HG03045 (cell line): ENCODE measurements around the gene PITPNB.

Source experiments
- ATAC-seq: cut with Tn5 transposase; IDR thresholded peaks from one replicate; pipeline ENCODE4 v1.9.1; 2021; ENCODE audit warnings: mild to moderate bottlenecking, moderate library complexity; ENCODE audit not compliant: unreplicated experiment

Gene PITPNB

GRCh38 chr22:27863001-27863400 is 56.1 kb downstream of the PITPNB start:
- ATAC-seq = no peak

GRCh38 chr22:27859336-27859735 is 59.7 kb downstream of the PITPNB start:
- ATAC-seq = no peak

DNA sequence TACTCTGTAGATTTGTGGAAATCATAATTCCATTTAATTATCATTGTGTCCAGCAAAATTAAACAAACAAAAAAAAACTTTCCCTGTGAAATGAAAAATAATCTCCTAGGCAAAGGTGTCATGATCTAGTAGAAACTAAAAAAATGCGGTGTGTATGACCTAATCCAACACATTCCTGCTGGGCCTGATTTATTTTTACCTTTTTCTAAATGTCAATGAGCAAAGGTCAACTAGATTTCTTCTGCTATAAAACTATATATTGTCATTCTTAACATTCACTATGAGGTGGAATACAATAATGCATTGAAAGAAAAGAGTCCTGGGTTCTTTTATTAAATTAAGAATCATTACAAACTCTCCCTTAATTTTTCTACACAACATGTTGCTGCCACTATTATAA is 60.4 kb downstream of the PITPNB start:
- ATAC-seq = no peak

DNA sequence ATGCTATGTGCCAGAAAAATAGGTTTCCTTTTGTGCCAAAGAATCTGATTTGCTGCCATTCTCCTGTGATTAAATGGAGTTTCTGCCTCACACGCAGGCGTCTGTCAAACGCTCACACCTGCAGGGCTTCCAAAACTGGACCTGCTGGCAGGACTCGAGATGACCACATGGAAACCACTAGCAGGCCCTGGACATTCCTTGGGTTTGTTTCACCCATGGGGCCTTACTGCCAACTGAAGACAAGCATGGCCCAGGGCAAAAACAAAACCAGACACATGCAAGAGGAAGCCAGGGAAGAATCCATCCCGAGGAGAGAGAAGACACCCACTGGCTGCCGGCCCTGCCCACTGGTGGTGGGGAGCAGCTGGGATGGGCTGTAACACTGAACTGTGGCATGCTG is 61.6 kb downstream of the PITPNB start:
- no peak for ATAC-seq

GRCh38 chr22:27856386-27856785 is 62.7 kb downstream of the PITPNB start:
- ATAC-seq = no peak

DNA sequence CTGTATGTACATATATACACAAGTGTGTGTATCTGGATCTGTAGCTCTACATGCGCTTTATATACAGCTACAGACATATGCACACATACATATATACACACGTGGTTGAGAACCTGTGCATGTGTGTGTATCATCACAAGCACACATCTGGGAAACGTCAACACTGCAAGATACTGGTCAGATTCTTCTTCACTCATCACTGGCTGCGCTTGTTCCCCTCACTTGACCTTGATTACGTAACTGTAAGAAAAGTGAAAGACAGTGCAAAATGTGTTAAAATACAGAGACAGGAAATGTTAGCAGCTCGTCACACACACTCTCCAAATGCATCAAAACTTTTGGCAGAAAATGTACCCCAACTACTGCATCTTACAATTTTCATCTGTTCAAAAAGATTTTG is 65.6 kb downstream of the PITPNB start:
- no peak for ATAC-seq

DNA sequence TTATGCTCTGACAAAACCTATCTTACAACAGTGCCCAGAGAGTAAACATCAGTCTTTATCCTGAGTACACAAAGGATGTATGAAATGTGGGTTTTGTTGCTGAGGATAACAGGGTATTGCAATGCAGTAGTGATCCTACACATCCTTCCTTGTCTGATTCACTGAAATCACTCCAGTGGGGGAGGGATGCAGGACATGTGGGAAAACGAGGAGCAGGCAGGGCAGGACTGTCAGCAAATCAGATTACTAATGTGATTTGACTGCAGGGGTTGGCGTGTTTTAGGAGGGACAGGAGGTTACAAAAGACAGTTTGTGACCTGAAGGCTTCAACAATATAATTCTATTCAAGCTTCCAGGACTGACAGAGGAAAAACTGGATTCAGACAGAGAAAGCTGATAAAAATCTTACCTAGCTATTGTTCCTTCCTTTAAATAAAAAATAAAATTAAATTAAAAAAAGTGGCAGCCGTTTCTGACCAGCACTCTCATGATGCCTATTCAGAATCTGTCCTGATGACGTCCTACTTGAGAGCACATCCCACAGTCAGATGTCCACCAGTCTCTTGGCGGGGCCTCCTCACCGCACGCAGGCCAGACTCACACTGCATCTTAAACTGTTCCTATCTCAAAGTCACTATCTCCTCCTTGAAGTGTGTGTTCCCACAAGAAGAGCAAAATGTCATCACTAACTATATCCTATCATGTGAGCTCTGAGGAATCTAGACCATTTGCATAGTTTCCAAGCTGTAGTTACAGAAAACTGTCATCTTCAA is 66.9 kb downstream of the PITPNB start:
- no peak for ATAC-seq

DNA sequence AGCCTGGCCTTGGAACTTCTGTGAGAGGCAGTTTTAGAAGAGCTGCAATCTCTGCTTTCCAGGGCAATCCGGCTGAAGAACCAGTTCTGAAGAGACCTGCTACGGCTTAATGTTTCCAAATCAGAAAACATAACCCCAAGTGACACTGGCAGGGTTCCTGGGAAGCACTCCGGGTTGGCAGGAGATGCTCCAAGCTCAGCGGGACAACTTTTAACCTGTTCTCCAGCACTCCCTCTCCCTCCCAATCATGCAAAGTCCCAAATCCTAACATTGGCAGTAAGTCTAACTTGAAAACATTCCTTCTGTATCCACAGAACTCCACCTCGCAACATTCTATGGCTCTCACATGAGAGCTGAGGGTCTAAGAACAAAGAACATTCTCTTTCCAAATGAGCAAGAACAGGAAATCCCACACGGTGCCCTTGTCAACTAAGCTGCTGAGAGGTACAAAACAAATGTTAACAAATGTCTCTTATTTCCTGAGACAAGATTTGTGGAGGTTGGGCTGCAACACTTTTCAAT is 69.0 kb downstream of the PITPNB start:
- no peak for ATAC-seq

GRCh38 chr22:27848005-27848404 is 71.1 kb downstream of the PITPNB start:
- ATAC-seq = no peak

GRCh38 chr22:27846910-27847309 is 72.1 kb downstream of the PITPNB start:
- ATAC-seq = no peak

DNA sequence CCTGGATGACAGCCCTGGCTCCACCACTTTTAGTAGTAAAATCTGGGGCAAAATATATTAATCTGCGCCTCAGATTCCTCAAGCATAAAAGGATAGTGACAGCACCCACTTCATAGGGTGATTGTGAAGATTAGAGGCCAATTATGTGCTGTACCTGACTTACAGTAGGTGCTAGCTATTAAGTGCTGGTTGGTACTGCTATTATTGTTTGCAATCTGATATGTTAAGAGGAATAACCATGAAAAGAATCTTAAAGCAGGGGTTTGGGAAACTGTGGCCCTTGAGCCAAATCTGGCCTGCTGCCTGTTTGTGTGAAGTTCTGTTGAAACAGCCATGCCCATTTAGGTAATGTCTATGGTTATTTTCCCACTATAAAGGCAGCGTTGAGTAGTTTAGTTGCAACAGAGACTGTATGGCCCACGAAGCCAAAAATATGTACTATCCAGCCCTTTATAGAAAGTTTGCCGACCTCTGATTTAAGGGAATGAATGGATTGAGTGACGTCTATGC is 72.8 kb downstream of the PITPNB start:
- ATAC-seq = no peak

GRCh38 chr22:27845644-27846043 is 73.4 kb downstream of the PITPNB start:
- ATAC-seq = no peak

GRCh38 chr22:27844656-27845591 is 74.1 kb downstream of the PITPNB start:
- no peak for ATAC-seq

DNA sequence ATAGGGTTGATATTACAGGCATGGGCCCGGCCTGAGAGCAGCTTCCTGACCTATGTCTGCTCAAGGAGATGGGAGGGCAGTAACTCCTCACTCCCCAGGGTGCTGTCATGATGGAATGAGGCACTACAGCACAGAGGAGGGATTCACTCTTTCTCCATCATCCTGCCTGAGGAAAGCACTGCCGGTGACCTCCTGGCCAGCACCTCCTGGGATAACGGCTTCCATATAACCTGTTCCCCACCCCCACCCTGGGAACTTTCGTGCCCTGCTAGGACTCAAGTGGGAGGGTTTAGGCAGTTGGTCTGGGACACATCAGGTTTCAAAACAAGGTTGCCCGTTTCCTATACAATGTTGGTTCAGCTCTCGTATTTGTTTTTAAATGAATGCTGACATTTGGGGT is 74.8 kb downstream of the PITPNB start:
- ATAC-seq = no peak

- ATAC-seq = no peak
These were observed 75.6 kb downstream of the PITPNB start for GRCh38 chr22:27843441-27843840.

GRCh38 chr22:27842669-27843431 is 76.2 kb downstream of the PITPNB start:
- ATAC-seq = no peak

- ATAC-seq = no peak
These were observed 76.9 kb downstream of the PITPNB start for GRCh38 chr22:27842201-27842600.

- ATAC-seq = no peak
These were observed 78.6 kb downstream of the PITPNB start for GRCh38 chr22:27840436-27840835.

- no peak for ATAC-seq
These were observed 79.9 kb downstream of the PITPNB start for GRCh38 chr22:27839057-27839660.

GRCh38 chr22:27836181-27836580 is 82.9 kb downstream of the PITPNB start:
- ATAC-seq = no peak
